H1 (cell line): ENCODE results near the gene SPEF1. TPM values are rescaled to one million over a fixed set of nuclear protein-coding genes. Genes with fewer than 3 reads are reported as not detected.

Experiments
- CTCF ChIA-PET: fragments of 300-600 bp; sonication (Branson Sonifier 250); formaldehyde crosslinking; loops from one replicate; lab custom pipeline; 2021; ENCODE audit not compliant: partially characterized antibody; lab: Charles Lee
- POLR2A ChIA-PET: fragments of 300-600 bp; sonication (Branson Sonifier 250); formaldehyde crosslinking; loops from one replicate; lab custom pipeline; 2021; ENCODE audit warnings: inconsistent platforms; ENCODE audit not compliant: partially characterized antibody; lab: Charles Lee
- DNase-seq, 2 experiments: peaks; one replicate each; pipeline versions ENCODE4 v3.0.0 to v3.0.0-alpha.2; 2010 to 2022; ENCODE audit warnings: low spot score in 2 of 2, low read depth in 1 of 2, mixed read lengths in 1 of 2
- FAIRE-seq: peaks from 2 replicates; lab custom pipeline; 2011; peaks lifted over from hg19 to GRCh38; lab: Jason Lieb, UNC
- H2AFZ ChIP-seq: 2 replicates; pipeline ENCODE4 v1.8.1; 2012; ENCODE audit warnings: low read length, inconsistent platforms
- H2AK5ac ChIP-seq: 2 replicates; pipeline ENCODE4 v1.6.1; 2013; ENCODE audit warnings: low read depth, low read length
- H2BK120ac ChIP-seq: replicated peaks from 2 replicates; pipeline ENCODE3; 2013; ENCODE audit warnings: low read depth, low read length, inconsistent platforms
- H2BK12ac ChIP-seq: 2 replicates; pipeline ENCODE4 v1.6.1; 2013; ENCODE audit warnings: low read depth, low read length
- H2BK15ac ChIP-seq: 2 replicates; pipeline ENCODE4 v1.6.1; 2013; ENCODE audit warnings: low read length
- H2BK20ac ChIP-seq: 2 replicates; pipeline ENCODE4 v1.6.1; 2013; ENCODE audit warnings: low read length
- H2BK5ac ChIP-seq: 2 replicates; pipeline ENCODE4 v1.6.1; 2013; ENCODE audit warnings: low read depth, low read length
- H3K14ac ChIP-seq: 2 replicates; pipeline ENCODE4 v1.6.1; 2013; ENCODE audit warnings: inconsistent platforms; ENCODE audit not compliant: insufficient read length
- H3K18ac ChIP-seq: 2 replicates; pipeline ENCODE4 v1.6.1; 2013; ENCODE audit warnings: low read length; ENCODE audit errors: extremely low read depth
- H3K23ac ChIP-seq: 2 replicates; pipeline ENCODE4 v1.6.1; 2013; ENCODE audit warnings: inconsistent platforms; ENCODE audit not compliant: insufficient read length
- H3K23me2 ChIP-seq: 2 replicates; pipeline ENCODE4 v1.6.1; 2013; ENCODE audit warnings: low read depth, low read length
- H3K27ac ChIP-seq: 2 replicates; pipeline ENCODE4 v1.6.1; 2011; ENCODE audit warnings: low read depth, low read length, inconsistent platforms
- H3K27me3 ChIP-seq, 4 experiments: replicated peaks in 1 of 4; 1 replicate in 1 of 4; 2 replicates in 3 of 4; pipeline versions ENCODE4 v1.6.1 to v1.8.1; 2011 to 2013; ENCODE audit warnings: low read length in 3 of 4, mild to moderate bottlenecking in 3 of 4, inconsistent platforms in 2 of 4, mixed read lengths in 2 of 4, moderate library complexity in 1 of 4; ENCODE audit not compliant: control insufficient read depth in 3 of 4, insufficient read depth in 3 of 4; ENCODE audit errors: extremely low read depth in 1 of 4
- H3K36me3 ChIP-seq, 4 experiments: 2 replicates each; pipeline versions ENCODE4 v1.6.1 to v1.8.1; 2011 to 2013; ENCODE audit warnings: mild to moderate bottlenecking in 4 of 4, low read length in 3 of 4, moderate library complexity in 2 of 4, control low read depth in 1 of 4, inconsistent platforms in 1 of 4; ENCODE audit not compliant: insufficient read depth in 4 of 4, control insufficient read depth in 2 of 4
- H3K4ac ChIP-seq: replicated peaks from 2 replicates; pipeline ENCODE3; 2013; ENCODE audit warnings: low read length, low read depth, mixed read lengths, inconsistent platforms; ENCODE audit not compliant: insufficient read length
- H3K4me1 ChIP-seq, 4 experiments: replicated peaks in 1 of 4; 1 replicate in 1 of 4; 2 replicates in 3 of 4; pipeline versions ENCODE4 v1.6.1 to v1.8.1; 2011 to 2013; ENCODE audit warnings: low read length in 3 of 4, inconsistent platforms in 2 of 4, mixed read lengths in 1 of 4; ENCODE audit not compliant: insufficient read depth in 4 of 4, control insufficient read depth in 3 of 4
- H3K4me2 ChIP-seq, 2 experiments: 2 replicates each; pipeline versions ENCODE4 v1.6.1 to v1.8.1; 2011 to 2013; ENCODE audit warnings: low read depth in 2 of 2, low read length in 2 of 2, control low read depth in 1 of 2, inconsistent platforms in 1 of 2, mild to moderate bottlenecking in 1 of 2; ENCODE audit not compliant: insufficient read depth in 1 of 2
- H3K4me3 ChIP-seq, 4 experiments: fragments of 200-600, 300-600 bp in 1 of 4; sonication (generic), shearing (Covaris generic), sonication (Bioruptor Twin) in 1 of 4; 2 replicates each; pipeline versions ENCODE4 v1.5.1 to v1.8.1; 2011 to 2016; ENCODE audit warnings: low read length in 4 of 4, low read depth in 3 of 4, control low read depth in 2 of 4, inconsistent platforms in 2 of 4, mild to moderate bottlenecking in 2 of 4, mixed read lengths in 1 of 4, moderate library complexity in 1 of 4; ENCODE audit not compliant: insufficient read depth in 2 of 4; ENCODE audit errors: extremely low read depth in 1 of 4
- H3K56ac ChIP-seq: replicated peaks from 2 replicates; pipeline ENCODE3; 2013; ENCODE audit warnings: low read depth, mild to moderate bottlenecking, mixed read lengths, low read length, inconsistent platforms; ENCODE audit not compliant: insufficient read length
- H3K79me1 ChIP-seq: 2 replicates; pipeline ENCODE4 v1.6.1; 2013; ENCODE audit warnings: low read depth, low read length, control low read depth
- H3K79me2 ChIP-seq, 2 experiments: 2 replicates each; pipeline versions ENCODE4 v1.6.1 to v1.8.1; 2012 to 2013; ENCODE audit warnings: low read length in 2 of 2, mild to moderate bottlenecking in 2 of 2, inconsistent platforms in 1 of 2; ENCODE audit not compliant: insufficient read depth in 2 of 2, control insufficient read depth in 1 of 2
- H3K9ac ChIP-seq, 4 experiments: replicated peaks in 1 of 4; 1 replicate in 1 of 4; 2 replicates in 3 of 4; pipeline versions ENCODE4 v1.6.1 to v1.8.1; 2011 to 2013; ENCODE audit warnings: low read depth in 3 of 4, low read length in 3 of 4, control low read depth in 2 of 4, mild to moderate bottlenecking in 2 of 4, moderate library complexity in 2 of 4, inconsistent platforms in 1 of 4; ENCODE audit errors: extremely low read depth in 1 of 4
- H3K9me3 ChIP-seq, 2 experiments: 2 replicates each; pipeline versions ENCODE4 v1.6.1 to v1.8.1; 2012 to 2013; ENCODE audit warnings: mild to moderate bottlenecking in 2 of 2, moderate library complexity in 2 of 2, control low read depth in 1 of 2, inconsistent platforms in 1 of 2, low read depth in 1 of 2, low read length in 1 of 2, mixed read lengths in 1 of 2; ENCODE audit not compliant: insufficient read depth in 2 of 2
- H4K20me1 ChIP-seq, 2 experiments: replicated peaks in 1 of 2; 2 replicates each; pipeline versions ENCODE3 to v1.8.1; 2011 to 2013; ENCODE audit warnings: inconsistent platforms in 2 of 2, low read length in 2 of 2, mild to moderate bottlenecking in 1 of 2; ENCODE audit not compliant: insufficient read depth in 2 of 2, control insufficient read depth in 1 of 2
- H4K5ac ChIP-seq: 2 replicates; pipeline ENCODE4 v1.6.1; 2013; ENCODE audit warnings: low read length, low read depth, mixed read lengths, inconsistent platforms; ENCODE audit not compliant: insufficient read length
- H4K8ac ChIP-seq: 2 replicates; pipeline ENCODE4 v1.8.0; 2013; ENCODE audit warnings: mild to moderate bottlenecking, moderate library complexity, low read length, inconsistent platforms; ENCODE audit not compliant: insufficient read depth; ENCODE audit errors: extremely low read depth
- H4K91ac ChIP-seq: replicated peaks from 2 replicates; pipeline ENCODE3; 2013; ENCODE audit warnings: low read length, mixed read lengths, inconsistent platforms; ENCODE audit not compliant: insufficient read length
- CEBPB ChIP-seq: IDR thresholded peaks from 2 replicates; pipeline ENCODE4 v1.6.1; 2012; ENCODE audit warnings: low read depth, low read length
- EZH2 ChIP-seq: fragments of 200-600 bp; sonication (generic); IDR thresholded peaks from 2 replicates; pipeline ENCODE4 v1.7.1; 2012; ENCODE audit warnings: low read depth, mild to moderate bottlenecking, moderate library complexity, low read length, inconsistent platforms; ENCODE audit not compliant: severe bottlenecking
- KDM1A ChIP-seq: fragments of 200-600, 300-600 bp; sonication (generic); IDR thresholded peaks from 2 replicates; pipeline ENCODE4 v1.7.1; 2016; ENCODE audit warnings: mild to moderate bottlenecking, low read length, borderline replicate concordance
- MAFK ChIP-seq: IDR thresholded peaks from 2 replicates; pipeline ENCODE4 v1.6.1; 2012; ENCODE audit warnings: low read depth, mild to moderate bottlenecking, improper control_type of control experiment, low read length
- NANOG ChIP-seq: IDR thresholded peaks from 2 replicates; pipeline ENCODE4 v1.6.1; 2011; ENCODE audit warnings: low read length, low read depth, mild to moderate bottlenecking, inconsistent platforms; ENCODE audit not compliant: insufficient read depth, poor library complexity, severe bottlenecking
- SIN3A ChIP-seq, 2 experiments: IDR thresholded peaks in 1 of 2; conservative IDR thresholded peaks in 1 of 2; 2 replicates each; pipeline ENCODE4 v1.6.1; 2011 to 2012; ENCODE audit warnings: low read length in 2 of 2, improper control_type of control experiment in 1 of 2, low read depth in 1 of 2, mild to moderate bottlenecking in 1 of 2
- SP4 ChIP-seq: IDR thresholded peaks from 2 replicates; pipeline ENCODE4 v1.6.1; 2012; ENCODE audit warnings: low read length, inconsistent platforms
- SUZ12 ChIP-seq: fragments of 200-600 bp; sonication (generic); IDR thresholded peaks from 2 replicates; pipeline ENCODE4 v1.6.1; 2012; ENCODE audit warnings: mild to moderate bottlenecking, inconsistent platforms, low read length, moderate library complexity, mixed read lengths
- TAF1 ChIP-seq: IDR thresholded peaks from 2 replicates; pipeline ENCODE4 v1.6.1; 2011; ENCODE audit warnings: mild to moderate bottlenecking, low read depth, low read length
- WGBS, 2 experiments: shearing (Covaris generic) in 1 of 2; methylation state at CpG; one replicate each; pipeline versions ENCODE4 v1.1.6 to v1.1.7; 2013 to 2015; ENCODE audit warnings: low lambda C conversion rate in 2 of 2, mixed read lengths in 2 of 2, inconsistent platforms in 1 of 2, low coverage in 1 of 2, missing lambda C conversion rate in 1 of 2; ENCODE audit not compliant: insufficient replicate concordance in 2 of 2, insufficient coverage in 1 of 2, insufficient read length in 1 of 2; ENCODE audit errors: extremely low coverage in 1 of 2, missing lambda C conversion rate in 1 of 2; 5-methylcytosine and 5-hydroxymethylcytosine counted together
- polyA plus RNA-seq, 7 experiments: library from polyadenylated mRNA; depleted of rRNA in 3 of 7; stranded (reverse) in 5 of 7; unstranded in 2 of 7; fragments of >200 nt in 5 of 7; fragments of 200-250 nt in 2 of 7; gene quantifications; 1 replicate in 5 of 7; 2 replicates in 1 of 7; 4 replicates in 1 of 7; pipeline versions ENCODE4 v1.2.1 to v1.2.3, GENCODE V29; 2011 to 2013; ENCODE audit warnings: missing spikeins in 2 of 7, mixed read lengths in 2 of 7
- total RNA-seq: library from RNA; stranded (reverse); fragmentation: NEBNext Ultra II Directional; extraction: Animal tissue kit (Norgen Biotek cat#: 25700); gene quantifications from 2 replicates; pipeline ENCODE4 v1.2.1, GENCODE V29; 2021

Gene SPEF1
- total and polyA plus RNA-seq, 2 of the 8 experiments (the other 6 are each of a cell fraction or from before 2014, with no cell fraction given): 0.51 to 0.71 TPM

DNA sequence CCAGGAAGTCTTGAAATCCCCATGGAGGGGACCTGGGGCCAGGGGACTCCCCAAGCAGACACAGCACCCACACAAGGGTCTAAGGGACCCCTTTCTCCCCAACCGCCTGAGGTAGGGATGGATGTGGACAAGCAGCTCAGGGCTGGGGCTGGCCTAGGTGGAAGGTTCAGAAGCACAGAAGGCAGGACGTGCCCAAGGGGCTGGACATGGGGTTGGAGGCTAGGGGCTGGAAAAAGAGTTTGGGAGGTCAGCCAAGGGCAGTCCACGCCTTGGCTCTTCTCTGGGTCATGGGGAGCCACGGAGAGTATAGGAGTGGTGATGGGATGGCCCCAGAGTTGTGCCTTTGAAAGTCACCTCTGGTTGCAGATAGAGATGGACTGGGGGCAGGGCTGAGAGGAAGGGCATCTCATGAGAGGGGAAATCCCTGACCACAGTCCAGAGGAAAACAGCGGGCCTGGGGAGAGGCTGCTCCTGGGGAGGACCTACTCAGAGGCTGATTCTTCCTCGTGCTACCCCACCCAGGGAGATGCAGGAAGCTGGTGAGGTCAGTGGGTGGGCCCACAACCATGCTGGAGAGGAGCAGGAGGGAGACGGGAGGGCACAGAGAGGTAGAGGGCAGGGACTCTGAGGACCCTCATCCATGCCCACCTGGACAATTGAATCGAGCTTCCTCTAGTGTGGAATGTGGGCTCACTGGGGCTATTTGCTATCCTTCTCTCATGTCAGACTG lies 51.3 kb downstream of the SPEF1 start:
- H3K4me3 ChIP-seq: no peak overlapping the region
- H3K18ac ChIP-seq: no peak overlapping the region
- FAIRE-seq (no peak), DNase-seq (no peak)
- H3K23me2 ChIP-seq: 0 out of 2 replicates have a peak, but pooled peaks cover 3% of the 10 kb centered on the region
- H3K23ac ChIP-seq: no peak overlapping the region
- H2BK20ac ChIP-seq: no peak overlapping the region
- no peak overlapping the region for H2AFZ ChIP-seq
- no peak overlapping the region for H2BK5ac ChIP-seq
- H3K79me2 ChIP-seq: no peaks in the 10 kb centered on the region
- no peak overlapping the region for H2BK12ac ChIP-seq
- no peak overlapping the region for H3K56ac ChIP-seq
- no peak overlapping the region for H4K8ac ChIP-seq
- no peak overlapping the region for H4K91ac ChIP-seq
- no peak overlapping the region for H3K14ac ChIP-seq
- H3K9ac ChIP-seq: no peak overlapping the region
- no peak overlapping the region; the same call in 1 of the 2 replicates for H2BK15ac ChIP-seq
- H2BK120ac ChIP-seq: no peak overlapping the region
- H3K27me3 ChIP-seq: peaks cover 1 to 26% (median 22%) of the 10 kb centered on the region in 4 experiments; a peak in 6 of 7 replicates
- no peak overlapping the region for H3K4me2 ChIP-seq
- CTCF ChIA-PET: interaction anchor here (0.6 to 17.6 kb wide), 11 partner anchors 12 to 399 kb away, joined by 3 to 221 read pairs (median 4); no protein-coding TSS in a partner anchor
- WGBS, 2 experiments: 92% methylated on average over 8 of the region's 8 CpGs; no CpG with 5 or more reads in 1 of the 2 experiments
- peaks cover 0 to 2% of the 10 kb centered on the region in 2 experiments for H4K20me1 ChIP-seq
- peaks cover 0 to 19% (median 15%) of the 10 kb centered on the region in 4 experiments; a peak in 5 of 7 replicates for H3K4me1 ChIP-seq
- no peaks in the 10 kb centered on the region for H3K9me3 ChIP-seq
- no peaks in the 10 kb centered on the region for H3K36me3 ChIP-seq
- H3K4ac ChIP-seq: no peak overlapping the region
- H4K5ac ChIP-seq: no peak overlapping the region
- no peak overlapping the region for H2AK5ac ChIP-seq
- TF ChIP-seq MAFK (no peak), KDM1A (no peak), TAF1 (no peak), SIN3A (conservative IDR thresholded peaks at IDR 0.05 in 1 of 2, IDR thresholded peaks at IDR 0.05 in 1 of 2; ENCODE audit: low read depth in 1 of 2, low read length in 2 of 2) (no peak), SUZ12 (no peak), CEBPB (no peak), SP4 (no peak), EZH2 (no peak), NANOG (no peak)
- TF ChIP-seq, all 59 proteins: peak for 0
- no peak overlapping the region for H3K27ac ChIP-seq
- no peaks in the 10 kb centered on the region for H3K79me1 ChIP-seq
- POLR2A ChIA-PET: interaction anchor here (1.0 to 3.0 kb wide), 4 partner anchors 10 to 20 kb away, joined by 5 to 13 read pairs (median 6); no protein-coding TSS in a partner anchor
